ENCODE results near the gene KRTAP17-1. TPM values are rescaled to one million over a fixed set of nuclear protein-coding genes. Genes with fewer than 3 reads are reported as not detected.

KRTAP17-1 gene
- total and polyA plus RNA-seq, 8 donors, result not detected

DNA sequence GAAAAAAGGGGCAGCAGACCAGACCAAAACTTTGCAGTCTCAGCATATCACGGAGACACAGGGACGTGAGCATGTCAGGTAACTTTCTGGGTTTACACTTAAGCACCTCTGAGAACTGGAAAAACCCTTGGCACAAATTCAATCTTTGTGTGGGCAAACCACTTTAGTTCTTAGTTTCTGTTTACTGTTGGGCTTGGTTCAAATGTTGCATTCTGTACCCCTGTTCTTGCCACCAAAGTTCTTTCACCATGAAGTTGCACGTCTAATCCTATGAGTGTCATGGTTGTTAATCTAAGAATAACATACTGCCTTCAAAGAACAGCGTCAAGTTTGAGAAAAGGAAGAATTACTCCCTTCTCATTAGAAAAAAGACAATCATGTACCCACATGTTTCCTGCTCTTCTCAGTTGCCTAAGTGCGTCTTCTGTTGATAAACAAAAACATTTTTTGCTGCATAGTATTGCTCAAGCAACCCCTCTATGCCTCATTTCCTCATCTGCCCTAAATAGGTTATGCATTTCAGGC lies 23.5 kb upstream of the KRTAP17-1 start:
- TF ChIP-seq, protein P1, sequence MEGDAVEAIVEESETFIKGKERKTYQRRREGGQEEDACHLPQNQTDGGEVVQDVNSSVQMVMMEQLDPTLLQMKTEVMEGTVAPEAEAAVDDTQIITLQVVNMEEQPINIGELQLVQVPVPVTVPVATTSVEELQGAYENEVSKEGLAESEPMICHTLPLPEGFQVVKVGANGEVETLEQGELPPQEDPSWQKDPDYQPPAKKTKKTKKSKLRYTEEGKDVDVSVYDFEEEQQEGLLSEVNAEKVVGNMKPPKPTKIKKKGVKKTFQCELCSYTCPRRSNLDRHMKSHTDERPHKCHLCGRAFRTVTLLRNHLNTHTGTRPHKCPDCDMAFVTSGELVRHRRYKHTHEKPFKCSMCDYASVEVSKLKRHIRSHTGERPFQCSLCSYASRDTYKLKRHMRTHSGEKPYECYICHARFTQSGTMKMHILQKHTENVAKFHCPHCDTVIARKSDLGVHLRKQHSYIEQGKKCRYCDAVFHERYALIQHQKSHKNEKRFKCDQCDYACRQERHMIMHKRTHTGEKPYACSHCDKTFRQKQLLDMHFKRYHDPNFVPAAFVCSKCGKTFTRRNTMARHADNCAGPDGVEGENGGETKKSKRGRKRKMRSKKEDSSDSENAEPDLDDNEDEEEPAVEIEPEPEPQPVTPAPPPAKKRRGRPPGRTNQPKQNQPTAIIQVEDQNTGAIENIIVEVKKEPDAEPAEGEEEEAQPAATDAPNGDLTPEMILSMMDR (IDR thresholded peaks at IDR 0.05), result no peak
- Histone ChIP-seq H3K27me3 (no peaks in the 10 kb centered on the region), H3K27ac (peak overlapping the region in 1 of 4 donors; percentile 48), H3K4me3 (no peak overlapping the region), H3K4me1 (no peaks in the 10 kb centered on the region), H3K36me3 (no peaks in the 10 kb centered on the region), H3K9me3 (no peaks in the 10 kb centered on the region)
- DNase-seq (no peak), FAIRE-seq (no peak), ATAC-seq (peak in 2 of 4 donors; percentile 54 to 70)
- 33 to 45% methylated on average over 5 of the region's 5 CpGs for WGBS, 2 donors
- intact Hi-C loops (cut with DNase I), result no loop called here

DNA sequence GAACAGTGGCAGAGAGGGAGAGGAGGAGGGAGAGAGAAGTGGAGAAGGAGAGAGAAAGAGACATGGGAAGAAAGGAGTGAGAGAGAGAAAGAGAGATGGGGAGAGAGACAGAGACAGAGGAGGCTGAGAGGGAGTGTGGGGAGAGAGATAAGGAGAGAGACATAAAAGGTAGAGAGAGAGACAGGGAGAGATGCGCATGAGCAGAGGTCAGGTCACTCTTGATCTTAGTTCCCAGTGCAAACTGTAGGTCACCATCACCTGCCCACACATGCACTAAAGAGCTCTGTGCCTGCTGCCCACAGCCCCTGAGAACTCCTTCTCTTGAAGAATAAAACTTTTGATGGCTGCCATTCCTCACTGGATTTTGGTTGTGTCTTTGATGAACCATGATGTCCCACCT lies 20.2 kb upstream of the KRTAP17-1 start:
- no peaks in the 10 kb centered on the region for H3K27me3 ChIP-seq
- intact Hi-C loops (cut with DNase I), result no loop called here
- no peaks in the 10 kb centered on the region for H3K9me3 ChIP-seq
- TF ChIP-seq, protein P1 (IDR thresholded peaks at IDR 0.05), result no peak
- no peak overlapping the region for H3K27ac ChIP-seq
- no peak for ATAC-seq
- H3K36me3 ChIP-seq, result no peaks in the 10 kb centered on the region
- no peaks in the 10 kb centered on the region for H3K4me1 ChIP-seq
- DNase-seq, result no peak
- FAIRE-seq, result no peak
- 75 to 85% methylated on average over 1 of the region's 1 CpG for WGBS, 2 donors
- no peak overlapping the region for H3K4me3 ChIP-seq

DNA sequence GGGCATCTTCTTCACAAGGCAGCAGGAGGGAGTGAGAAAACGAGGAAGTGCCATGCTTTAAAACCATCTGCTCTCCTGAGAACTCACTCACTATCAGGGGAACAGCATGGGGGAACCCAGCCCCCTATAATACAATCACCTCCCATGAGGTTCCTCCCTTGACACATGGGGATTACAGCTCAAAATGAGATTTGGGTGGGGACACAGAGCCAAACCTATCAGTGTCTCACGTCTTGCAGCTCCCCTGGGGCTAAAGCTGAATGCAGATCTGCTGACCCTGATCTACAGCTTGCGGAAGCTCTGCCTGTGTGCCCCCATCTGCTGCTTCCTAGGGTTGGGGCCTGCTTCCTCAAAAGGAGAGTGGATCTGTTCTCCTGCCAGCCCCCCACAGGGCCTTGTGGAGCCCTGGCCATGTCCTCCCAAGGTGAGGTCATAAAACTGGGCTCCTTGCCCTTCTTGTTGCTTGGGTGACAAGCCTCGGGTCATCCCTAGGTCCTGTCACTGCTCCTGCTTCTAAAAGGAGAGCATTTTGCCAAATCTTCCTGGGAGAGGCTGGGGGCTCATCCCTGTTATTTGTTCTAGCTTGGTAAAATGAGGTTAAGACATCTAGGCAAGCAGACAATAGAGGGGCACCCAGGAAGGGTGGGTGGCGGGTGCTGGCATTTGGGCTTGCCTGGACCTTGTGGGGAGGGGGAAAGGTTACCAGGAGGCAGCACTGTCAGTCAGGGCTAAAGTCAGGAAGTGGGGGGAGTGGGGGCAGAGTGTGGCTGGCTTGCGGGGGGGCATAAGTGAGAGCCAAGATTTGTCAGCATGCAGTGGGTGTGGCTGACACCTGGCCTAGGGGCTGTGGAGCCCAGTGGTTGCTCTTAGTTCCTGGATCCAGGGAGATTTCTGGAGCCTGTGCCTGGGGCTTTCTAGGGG lies 19.1 kb upstream of the KRTAP17-1 start:
- TF ChIP-seq, protein P1 (IDR thresholded peaks at IDR 0.05), result no peak
- FAIRE-seq, result no peak
- Histone ChIP-seq H3K36me3 (no peaks in the 10 kb centered on the region), H3K27ac (no peak overlapping the region), H3K4me1 (no peaks in the 10 kb centered on the region), H3K4me3 (no peak overlapping the region), H3K27me3 (no peaks in the 10 kb centered on the region), H3K9me3 (no peaks in the 10 kb centered on the region)
- no peak for DNase-seq
- intact Hi-C loops (cut with DNase I), result no loop called here
- WGBS, 2 donors, result 64 to 68% methylated on average over 6 of the region's 6 CpGs
- ATAC-seq, result no peak

DNA sequence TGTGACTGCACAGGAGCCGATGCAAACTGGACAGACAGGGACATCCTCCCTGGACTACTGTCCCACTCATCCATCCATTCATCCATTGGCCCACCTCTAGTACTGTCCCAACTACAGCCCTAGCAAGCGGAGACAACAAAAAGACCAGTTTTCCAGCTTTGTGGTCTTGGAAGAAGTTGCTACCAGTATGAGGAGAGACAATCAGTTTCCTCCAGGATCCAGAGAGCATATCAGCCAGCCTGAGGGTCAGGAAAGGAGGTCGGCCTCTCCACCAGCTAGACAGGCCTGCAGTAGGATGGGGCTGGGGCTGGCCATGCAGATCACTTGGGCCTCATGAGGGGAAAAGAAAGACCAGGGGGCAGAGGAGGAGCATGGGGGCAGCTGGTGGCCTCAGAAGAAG lies 18.3 kb upstream of the KRTAP17-1 start:
- intact Hi-C loops (cut with DNase I), result no loop called here
- WGBS, 2 donors, result 83 to 92% methylated on average over 3 of the region's 3 CpGs

More for the DNA sequence above, 18.3 kb upstream of the KRTAP17-1 start:
- Histone ChIP-seq H3K4me3 (no peak overlapping the region), H3K36me3 (no peaks in the 10 kb centered on the region), H3K9me3 (no peaks in the 10 kb centered on the region), H3K27ac (no peak overlapping the region), H3K27me3 (no peaks in the 10 kb centered on the region), H3K4me1 (no peaks in the 10 kb centered on the region)
- TF ChIP-seq, protein P1 (IDR thresholded peaks at IDR 0.05), result no peak
- DNase-seq, result no peak
- no peak for FAIRE-seq
- ATAC-seq, result no peak

Measured in pancreas (tissue), 10 donors.